SH-SY5Y (cell line): ENCODE measurements around the gene MOK.

Experiments
- GATA2 ChIP-seq: IDR thresholded peaks from 2 replicates; pipeline ENCODE4 v1.6.1; 2011; ENCODE audit warnings: mild to moderate bottlenecking, low read depth, low read length
- GATA3 ChIP-seq: IDR thresholded peaks from 2 replicates; pipeline ENCODE4 v1.6.1; 2011; ENCODE audit warnings: low read depth, mild to moderate bottlenecking, low read length, moderate library complexity

- TF ChIP-seq GATA3 = no peak
- no peak for TF ChIP-seq GATA2
These were observed 75.8 kb downstream of the MOK start for GRCh38 chr14:102229071-102229738.
